ENCODE results near the gene EID3. TPM values are rescaled to one million over a fixed set of nuclear protein-coding genes. Genes with fewer than 3 reads are reported as not detected.

Gene EID3
- total and polyA plus RNA-seq, 9 of the 15 experiments (the other 6 are each of a cell fraction or from before 2014, with no cell fraction given) = 0.07 to 3.5 (median 0.42) TPM

- TF ChIP-seq MBD1 (CRISPR knock-in tag; IDR thresholded peaks at IDR 0.05) (no peak), LARP7 (IDR thresholded peaks at IDR 0.05) (no peak), ZBTB40 (IDR thresholded peaks at IDR 0.05) (no peak), ZBTB40 (CRISPR knock-in tag; IDR thresholded peaks at IDR 0.05) (no peak), NCOA1 (IDR thresholded peaks at IDR 0.05; ENCODE audit: low read depth) (no peak; the same call in 1 of the 2 replicates), MEIS2 (IDR thresholded peaks at IDR 0.05; ENCODE audit: partially characterized antibody) (no peak), ZNF668 (CRISPR knock-in tag; IDR thresholded peaks at IDR 0.05) (no peak), KLF1 (tag; IDR thresholded peaks at IDR 0.05) (no peak), E4F1 (CRISPR knock-in tag; IDR thresholded peaks at IDR 0.05; ENCODE audit: borderline replicate concordance) (no peak), TOE1 (IDR thresholded peaks at IDR 0.05; ENCODE audit: borderline replicate concordance) (no peak), TOE1 (CRISPR knock-in tag; IDR thresholded peaks at IDR 0.05; ENCODE audit: borderline replicate concordance, low read depth) (no peak)
Measured at GRCh38 chr12:104288635-104289274, 14.8 kb upstream of the EID3 start (continued).
